Neural cell (in vitro differentiated cells): ENCODE data around the gene DEK.

Experiments used
- POLR2AphosphoS5 ChIP-seq: IDR thresholded peaks from 2 replicates; pipeline ENCODE4 v1.6.1; 2012
- TF ChIP-seq, protein P1 (sequence below): fragments of 450-650 bp; IDR thresholded peaks from 2 replicates; pipeline ENCODE4 v1.5.1; 2014; ENCODE audit warnings: antibody characterized with exemption, mild to moderate bottlenecking, moderate library complexity; ENCODE audit not compliant: poor library complexity, severe bottlenecking

DNA sequence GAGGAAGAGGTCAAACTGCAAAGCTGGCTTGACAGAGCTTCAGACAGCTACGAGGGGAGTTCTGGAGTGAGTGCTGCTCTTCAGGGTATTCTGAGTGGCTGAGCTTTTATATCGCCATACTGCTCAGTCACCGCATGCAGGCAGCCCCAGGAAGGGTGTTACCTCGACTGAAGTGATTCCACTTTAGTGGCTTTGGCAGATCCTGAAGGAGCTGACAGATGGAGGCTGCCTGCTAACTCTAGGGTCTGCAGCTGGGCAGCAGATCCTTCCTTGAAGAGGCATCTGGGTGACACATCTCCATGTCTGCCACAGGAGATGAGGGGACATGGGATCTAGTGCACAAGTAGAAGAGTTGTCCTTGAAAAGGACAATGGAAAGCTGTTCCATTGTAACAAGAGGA is 3.7 kb upstream of the DEK start:
- TF ChIP-seq POLR2AphosphoS5: no peak
- TF ChIP-seq, protein P1, sequence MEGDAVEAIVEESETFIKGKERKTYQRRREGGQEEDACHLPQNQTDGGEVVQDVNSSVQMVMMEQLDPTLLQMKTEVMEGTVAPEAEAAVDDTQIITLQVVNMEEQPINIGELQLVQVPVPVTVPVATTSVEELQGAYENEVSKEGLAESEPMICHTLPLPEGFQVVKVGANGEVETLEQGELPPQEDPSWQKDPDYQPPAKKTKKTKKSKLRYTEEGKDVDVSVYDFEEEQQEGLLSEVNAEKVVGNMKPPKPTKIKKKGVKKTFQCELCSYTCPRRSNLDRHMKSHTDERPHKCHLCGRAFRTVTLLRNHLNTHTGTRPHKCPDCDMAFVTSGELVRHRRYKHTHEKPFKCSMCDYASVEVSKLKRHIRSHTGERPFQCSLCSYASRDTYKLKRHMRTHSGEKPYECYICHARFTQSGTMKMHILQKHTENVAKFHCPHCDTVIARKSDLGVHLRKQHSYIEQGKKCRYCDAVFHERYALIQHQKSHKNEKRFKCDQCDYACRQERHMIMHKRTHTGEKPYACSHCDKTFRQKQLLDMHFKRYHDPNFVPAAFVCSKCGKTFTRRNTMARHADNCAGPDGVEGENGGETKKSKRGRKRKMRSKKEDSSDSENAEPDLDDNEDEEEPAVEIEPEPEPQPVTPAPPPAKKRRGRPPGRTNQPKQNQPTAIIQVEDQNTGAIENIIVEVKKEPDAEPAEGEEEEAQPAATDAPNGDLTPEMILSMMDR: no peak
